ENCODE data around the gene TSR1.

TSR1 gene

GRCh38 chr17:2347805-2348685 is 11.8 kb upstream of the TSR1 start:
- H3K27ac ChIP-seq (ENCODE audit: low read length), result peak overlapping the region; percentile 42
- H3K4me3 ChIP-seq (ENCODE audit: low read length), result peak overlapping the region; percentile 56
- peak overlapping the region; percentile 78; the same call in 1 of the 2 replicates for H3K9ac ChIP-seq (ENCODE audit: low read depth, low read length)
- H3K36me3 ChIP-seq (ENCODE audit: insufficient read depth, low read depth, low read length), result peaks cover 15% of the 10 kb centered on the region
- peaks cover 5% of the 10 kb centered on the region; the same call in 1 of the 2 replicates for H3K4me1 ChIP-seq (ENCODE audit: insufficient read depth, low read length)
- no peaks in the 10 kb centered on the region for H3K9me3 ChIP-seq (ENCODE audit: insufficient read depth, low read depth, low read length)
- H3K27me3 ChIP-seq (ENCODE audit: insufficient read depth, low read length), result no peaks in the 10 kb centered on the region

- H3K9ac ChIP-seq (ENCODE audit: low read depth, low read length), result no peak overlapping the region
- no peak overlapping the region for H3K27ac ChIP-seq (ENCODE audit: low read length)
- peaks cover 24% of the 10 kb centered on the region for H3K36me3 ChIP-seq (ENCODE audit: insufficient read depth, low read depth, low read length)
- H3K9me3 ChIP-seq (ENCODE audit: insufficient read depth, low read depth, low read length), result no peaks in the 10 kb centered on the region
- H3K4me1 ChIP-seq (ENCODE audit: insufficient read depth, low read length), result peaks cover 5% of the 10 kb centered on the region; the same call in 1 of the 2 replicates
- H3K27me3 ChIP-seq (ENCODE audit: insufficient read depth, low read length), result no peaks in the 10 kb centered on the region
- no peak overlapping the region for H3K4me3 ChIP-seq (ENCODE audit: low read length)
Observed at GRCh38 chr17:2346475-2346874, 10.2 kb upstream of the TSR1 start.

- Histone ChIP-seq H3K9ac (ENCODE audit: low read depth, low read length) (no peak overlapping the region), H3K27ac (ENCODE audit: low read length) (no peak overlapping the region), H3K36me3 (ENCODE audit: insufficient read depth, low read depth, low read length) (peaks cover 27% of the 10 kb centered on the region), H3K27me3 (ENCODE audit: insufficient read depth, low read length) (no peaks in the 10 kb centered on the region), H3K4me3 (ENCODE audit: low read length) (no peak overlapping the region), H3K9me3 (ENCODE audit: insufficient read depth, low read depth, low read length) (no peaks in the 10 kb centered on the region), H3K4me1 (ENCODE audit: insufficient read depth, low read length) (peaks cover 5% of the 10 kb centered on the region; the same call in 1 of the 2 replicates)
Observed at GRCh38 chr17:2344528-2344927, 8.3 kb upstream of the TSR1 start.

- Histone ChIP-seq H3K9ac (ENCODE audit: low read depth, low read length) (no peak overlapping the region), H3K36me3 (ENCODE audit: insufficient read depth, low read depth, low read length) (peaks cover 27% of the 10 kb centered on the region), H3K4me1 (ENCODE audit: insufficient read depth, low read length) (peaks cover 6% of the 10 kb centered on the region), H3K27ac (ENCODE audit: low read length) (no peak overlapping the region), H3K4me3 (ENCODE audit: low read length) (no peak overlapping the region), H3K9me3 (ENCODE audit: insufficient read depth, low read depth, low read length) (no peaks in the 10 kb centered on the region), H3K27me3 (ENCODE audit: insufficient read depth, low read length) (no peaks in the 10 kb centered on the region)
Observed at GRCh38 chr17:2343421-2343820, 7.2 kb upstream of the TSR1 start.

GRCh38 chr17:2338315-2338657 is 2.0 kb upstream of the TSR1 start:
- Histone ChIP-seq H3K27ac (ENCODE audit: low read length) (no peak overlapping the region), H3K9me3 (ENCODE audit: insufficient read depth, low read depth, low read length) (no peaks in the 10 kb centered on the region), H3K36me3 (ENCODE audit: insufficient read depth, low read depth, low read length) (peaks cover 38% of the 10 kb centered on the region), H3K4me1 (ENCODE audit: insufficient read depth, low read length) (peaks cover 20% of the 10 kb centered on the region), H3K9ac (ENCODE audit: low read depth, low read length) (peak overlapping the region; percentile 43; the same call in 1 of the 2 replicates), H3K4me3 (ENCODE audit: low read length) (peak overlapping the region; percentile 78), H3K27me3 (ENCODE audit: insufficient read depth, low read length) (no peaks in the 10 kb centered on the region)

GRCh38 chr17:2337544-2338314 is 1.5 kb upstream of the TSR1 start:
- H3K27ac ChIP-seq (ENCODE audit: low read length), result no peak overlapping the region

GRCh38 chr17:2336852-2337543 is 741 bp upstream of the TSR1 start, which contains the start of gene SGSM2:
Gene SGSM2, plus strand, starts transcription at chr17:2337501. Its CDS starts 188 bp downstream, at chr17:2337689.
- Histone ChIP-seq H3K4me1 (ENCODE audit: insufficient read depth, low read length) (peaks cover 22% of the 10 kb centered on the region), H3K27me3 (ENCODE audit: insufficient read depth, low read length) (no peaks in the 10 kb centered on the region), H3K36me3 (ENCODE audit: insufficient read depth, low read depth, low read length) (peaks cover 45% of the 10 kb centered on the region), H3K9ac (ENCODE audit: low read depth, low read length) (peak within 1 kb of the TSS; percentile 97; the same call in 1 of the 2 replicates), H3K4me3 (ENCODE audit: low read length) (peak within 1 kb of the TSS; percentile 95), H3K27ac (ENCODE audit: low read length) (peak within 1 kb of the TSS; percentile 63), H3K9me3 (ENCODE audit: insufficient read depth, low read depth, low read length) (no peaks in the 10 kb centered on the region)

More at GRCh38 chr17:2337544-2338314, 1.5 kb upstream of the TSR1 start:
- no peaks in the 10 kb centered on the region for H3K27me3 ChIP-seq (ENCODE audit: insufficient read depth, low read length)
- peaks cover 22% of the 10 kb centered on the region for H3K4me1 ChIP-seq (ENCODE audit: insufficient read depth, low read length)
- H3K9ac ChIP-seq (ENCODE audit: low read depth, low read length), result peak overlapping the region; percentile 60; the same call in 1 of the 2 replicates
- peak overlapping the region; percentile 78 for H3K4me3 ChIP-seq (ENCODE audit: low read length)
- no peaks in the 10 kb centered on the region for H3K9me3 ChIP-seq (ENCODE audit: insufficient read depth, low read depth, low read length)
- peaks cover 38% of the 10 kb centered on the region for H3K36me3 ChIP-seq (ENCODE audit: insufficient read depth, low read depth, low read length)

- Histone ChIP-seq H3K9me3 (ENCODE audit: insufficient read depth, low read depth, low read length) (no peaks in the 10 kb centered on the region), H3K27ac (ENCODE audit: low read length) (peak overlapping the region; percentile 63), H3K27me3 (ENCODE audit: insufficient read depth, low read length) (no peaks in the 10 kb centered on the region), H3K9ac (ENCODE audit: low read depth, low read length) (peak overlapping the region; percentile 97), H3K36me3 (ENCODE audit: insufficient read depth, low read depth, low read length) (peaks cover 49% of the 10 kb centered on the region), H3K4me3 (ENCODE audit: low read length) (peak overlapping the region; percentile 95), H3K4me1 (ENCODE audit: insufficient read depth, low read length) (peaks cover 22% of the 10 kb centered on the region)
Observed at GRCh38 chr17:2335726-2336214, 487 bp downstream of the TSR1 start.

- no peak overlapping the region for H3K9ac ChIP-seq (ENCODE audit: low read depth, low read length)
- H3K9me3 ChIP-seq (ENCODE audit: insufficient read depth, low read depth, low read length), result no peaks in the 10 kb centered on the region
- peaks cover 17% of the 10 kb centered on the region for H3K4me1 ChIP-seq (ENCODE audit: insufficient read depth, low read length)
- H3K4me3 ChIP-seq (ENCODE audit: low read length), result no peak overlapping the region
- H3K36me3 ChIP-seq (ENCODE audit: insufficient read depth, low read depth, low read length), result peaks cover 91% of the 10 kb centered on the region
- no peak overlapping the region for H3K27ac ChIP-seq (ENCODE audit: low read length)
- H3K27me3 ChIP-seq (ENCODE audit: insufficient read depth, low read length), result no peaks in the 10 kb centered on the region
Observed at GRCh38 chr17:2331303-2331702, 5.0 kb downstream of the TSR1 start.

GRCh38 chr17:2323629-2324314 is 12.5 kb downstream of the TSR1 start:
- H3K27me3 ChIP-seq (ENCODE audit: insufficient read depth, low read length), result no peaks in the 10 kb centered on the region
- no peak overlapping the region for H3K9ac ChIP-seq (ENCODE audit: low read depth, low read length)
- no peaks in the 10 kb centered on the region for H3K4me1 ChIP-seq (ENCODE audit: insufficient read depth, low read length)
- peaks cover 64% of the 10 kb centered on the region for H3K36me3 ChIP-seq (ENCODE audit: insufficient read depth, low read depth, low read length)
- no peak overlapping the region for H3K4me3 ChIP-seq (ENCODE audit: low read length)
- H3K9me3 ChIP-seq (ENCODE audit: insufficient read depth, low read depth, low read length), result no peaks in the 10 kb centered on the region
- H3K27ac ChIP-seq (ENCODE audit: low read length), result no peak overlapping the region

- Histone ChIP-seq H3K4me3 (ENCODE audit: low read length) (no peak overlapping the region), H3K36me3 (ENCODE audit: insufficient read depth, low read depth, low read length) (peaks cover 43% of the 10 kb centered on the region), H3K9ac (ENCODE audit: low read depth, low read length) (no peak overlapping the region), H3K27me3 (ENCODE audit: insufficient read depth, low read length) (no peaks in the 10 kb centered on the region), H3K9me3 (ENCODE audit: insufficient read depth, low read depth, low read length) (no peaks in the 10 kb centered on the region), H3K27ac (ENCODE audit: low read length) (no peak overlapping the region), H3K4me1 (ENCODE audit: insufficient read depth, low read length) (no peaks in the 10 kb centered on the region)
Observed at GRCh38 chr17:2321399-2321798, 14.9 kb downstream of the TSR1 start.

Measured in iPS-20b (cell line).